GM18867 (cell line): Measurements from ENCODE around the gene CSHL1.
"Not testable (repeated sequence)": the region's sequence is repeated elsewhere in the genome, so short reads cannot be mapped to it uniquely, and the experiment has no call there.

ENCODE experiments used
- ATAC-seq: cut with Tn5 transposase; IDR thresholded peaks from one replicate; pipeline ENCODE4 v1.9.1; 2021; ENCODE audit warnings: mild to moderate bottlenecking, moderate library complexity; ENCODE audit not compliant: unreplicated experiment

CSHL1 gene

DNA sequence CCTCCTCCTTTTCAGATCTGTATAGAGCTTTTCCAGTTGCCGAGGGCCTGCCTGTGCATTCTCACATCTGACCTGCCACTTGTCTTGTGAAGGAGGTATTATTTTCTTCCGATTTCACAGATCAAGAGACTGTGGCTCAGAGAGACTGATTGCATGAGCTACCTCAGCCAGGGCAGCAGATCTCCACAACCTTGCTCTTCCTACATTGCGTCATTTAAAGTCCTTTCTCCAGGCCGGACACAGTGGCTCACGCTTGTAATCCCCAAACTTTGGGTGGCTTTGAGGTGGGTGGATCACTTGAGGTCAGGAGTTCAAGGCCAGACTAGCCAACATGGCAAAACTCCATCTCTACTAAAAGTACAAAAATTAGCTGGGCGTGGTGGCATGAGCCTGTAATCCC lies 9.0 kb upstream of the CSHL1 start:
- not testable (repeated sequence) for ATAC-seq

DNA sequence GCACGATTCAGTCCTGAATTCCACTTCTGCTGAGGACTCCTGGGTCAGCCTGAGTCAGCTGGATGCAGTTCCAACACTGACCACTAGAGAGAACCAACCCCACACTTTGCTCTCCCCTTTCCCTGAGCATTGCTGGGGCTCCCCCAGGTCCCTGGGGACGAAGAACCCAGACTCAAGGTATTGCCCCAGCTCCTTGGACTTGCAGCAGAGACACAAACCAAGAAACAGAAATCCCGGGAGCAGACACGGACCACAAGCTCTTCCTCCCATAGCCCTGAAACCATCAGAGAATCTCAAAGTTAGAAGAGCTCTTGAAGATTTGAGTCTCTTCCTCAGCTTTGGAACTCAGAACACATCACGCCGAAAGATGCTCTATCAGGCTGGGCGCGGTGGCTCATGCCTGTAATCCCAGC lies 8.3 kb upstream of the CSHL1 start:
- ATAC-seq = peak; percentile 56

DNA sequence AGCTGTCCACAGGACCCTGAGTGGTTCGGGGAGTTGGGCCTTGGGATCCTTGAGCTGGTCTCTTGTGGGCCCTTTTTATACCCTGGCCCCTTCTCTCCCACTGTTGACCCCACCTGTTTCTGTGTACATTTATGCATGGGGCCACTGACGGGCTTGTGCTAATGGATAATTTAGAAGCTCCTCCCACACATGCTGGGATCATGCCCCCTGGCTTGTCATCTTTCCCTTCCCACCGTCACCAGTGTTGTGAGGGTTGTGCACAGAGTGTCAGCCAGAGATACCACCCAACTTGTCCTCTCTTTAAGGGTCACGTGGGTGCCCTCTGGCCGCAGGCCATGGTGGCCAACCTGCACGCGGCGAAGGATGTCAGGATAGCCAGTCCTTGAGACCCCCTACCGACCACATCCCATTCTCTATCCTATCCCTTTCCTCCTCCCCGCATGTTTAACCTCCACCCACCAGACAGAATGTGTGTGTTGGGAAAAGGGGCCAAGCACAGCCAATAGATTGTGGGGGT lies 7.8 kb upstream of the CSHL1 start, which contains the start of gene GH1:
GH1 (minus strand) TSS at position 51 of the 517 bp plus-strand sequence. CDS start 63 bp downstream, outside the sequence.
- not testable (repeated sequence) for ATAC-seq

DNA sequence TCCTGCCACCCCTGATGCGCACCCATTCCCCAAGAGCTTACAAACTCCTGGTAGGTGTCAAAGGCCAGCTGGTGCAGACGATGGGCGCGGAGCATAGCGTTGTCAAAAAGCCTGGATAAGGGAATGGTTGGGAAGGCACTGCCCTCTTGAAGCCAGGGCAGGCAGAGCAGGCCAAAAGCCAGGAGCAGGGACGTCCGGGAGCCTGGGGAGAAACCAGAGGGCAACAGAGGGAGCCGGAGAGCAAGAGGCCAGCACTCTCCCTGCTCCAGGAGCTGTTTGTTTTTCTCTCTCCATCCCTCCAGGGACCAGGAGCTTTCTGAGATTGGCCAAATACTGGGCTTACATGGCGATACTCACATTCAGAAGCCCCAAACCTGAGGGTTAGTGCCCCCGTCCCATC lies 7.2 kb upstream of the CSHL1 start:
- ATAC-seq = no peak

DNA sequence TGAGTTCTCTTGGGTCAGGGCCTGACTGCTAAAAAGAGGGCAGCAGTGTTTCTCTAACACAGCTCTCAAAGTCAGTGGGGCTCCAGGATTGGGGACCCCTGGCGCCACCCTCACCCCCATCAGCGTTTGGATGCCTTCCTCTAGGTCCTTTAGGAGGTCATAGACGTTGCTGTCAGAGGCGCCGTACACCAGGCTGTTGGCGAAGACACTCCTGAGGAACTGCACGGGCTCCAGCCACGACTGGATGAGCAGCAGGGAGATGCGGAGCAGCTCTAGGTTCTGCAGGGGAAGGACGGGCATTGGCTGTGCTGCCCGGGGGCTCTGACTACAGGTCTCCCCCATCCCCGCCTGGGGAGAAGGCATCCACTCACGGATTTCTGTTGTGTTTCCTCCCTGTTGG lies 6.6 kb upstream of the CSHL1 start:
- ATAC-seq = no peak

DNA sequence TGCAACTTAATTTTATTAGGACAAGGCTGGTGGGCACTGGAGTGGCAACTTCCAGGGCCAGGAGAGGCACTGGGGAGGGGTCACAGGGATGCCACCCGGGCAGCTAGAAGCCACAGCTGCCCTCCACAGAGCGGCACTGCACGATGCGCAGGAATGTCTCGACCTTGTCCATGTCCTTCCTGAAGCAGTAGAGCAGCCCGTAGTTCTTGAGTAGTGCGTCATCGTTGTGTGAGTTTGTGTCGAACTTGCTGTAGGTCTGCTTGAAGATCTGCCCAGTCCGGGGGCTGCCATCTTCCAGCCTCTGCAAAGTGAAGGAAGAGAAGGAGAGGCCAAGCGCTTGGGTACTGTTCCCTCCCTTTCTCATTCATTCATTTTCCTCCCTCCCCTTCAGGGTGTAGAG lies 6.1 kb upstream of the CSHL1 start:
- not testable (repeated sequence) for ATAC-seq

DNA sequence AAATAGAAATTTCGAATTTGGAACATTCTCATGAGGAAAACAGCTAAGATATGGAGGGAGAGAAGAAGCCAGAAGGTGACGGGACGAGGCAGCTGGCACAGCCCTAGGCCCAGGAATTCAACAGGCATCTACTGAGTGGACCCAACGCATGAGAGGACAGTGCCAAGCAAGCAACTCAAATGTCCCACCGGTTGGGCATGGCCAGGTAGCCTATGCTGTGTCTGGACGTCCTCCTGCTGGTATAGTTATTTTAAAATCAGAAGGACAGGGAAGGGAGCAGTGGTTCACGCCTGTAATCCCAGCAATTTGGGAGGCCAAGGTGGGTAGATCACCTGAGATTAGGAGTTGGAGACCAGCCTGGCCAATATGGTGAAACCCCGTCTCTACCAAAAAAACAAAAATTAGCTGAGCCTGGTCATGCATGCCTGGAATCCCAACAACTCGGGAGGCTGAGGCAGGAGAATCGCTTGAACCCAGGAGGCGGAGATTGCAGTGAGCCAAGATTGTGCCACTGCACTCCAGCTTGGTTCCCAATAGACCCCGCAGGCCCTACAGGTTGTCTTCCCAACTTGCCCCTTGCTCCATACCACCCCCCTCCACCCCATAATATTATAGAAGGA lies 5.6 kb upstream of the CSHL1 start:
- no peak for ATAC-seq

DNA sequence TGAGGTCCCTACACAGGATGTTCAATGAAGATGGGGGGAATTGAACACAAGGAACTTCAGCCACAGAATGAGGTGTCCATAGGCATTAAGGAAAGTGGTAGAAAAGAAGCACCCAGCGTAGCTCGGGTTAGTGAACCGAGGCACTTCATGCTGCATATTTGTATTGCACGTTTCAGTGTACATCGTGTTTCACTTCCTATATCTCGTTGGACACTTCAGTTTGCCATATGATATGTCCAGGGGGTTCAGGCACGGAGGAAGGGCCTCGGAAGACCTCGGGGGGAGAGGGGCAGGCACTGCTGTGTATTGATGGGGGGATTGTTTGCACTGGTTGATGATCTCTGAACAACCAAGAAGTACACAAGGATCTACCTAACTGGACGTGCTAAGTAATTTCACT lies 4.7 kb upstream of the CSHL1 start:
- peak; percentile 52 for ATAC-seq

DNA sequence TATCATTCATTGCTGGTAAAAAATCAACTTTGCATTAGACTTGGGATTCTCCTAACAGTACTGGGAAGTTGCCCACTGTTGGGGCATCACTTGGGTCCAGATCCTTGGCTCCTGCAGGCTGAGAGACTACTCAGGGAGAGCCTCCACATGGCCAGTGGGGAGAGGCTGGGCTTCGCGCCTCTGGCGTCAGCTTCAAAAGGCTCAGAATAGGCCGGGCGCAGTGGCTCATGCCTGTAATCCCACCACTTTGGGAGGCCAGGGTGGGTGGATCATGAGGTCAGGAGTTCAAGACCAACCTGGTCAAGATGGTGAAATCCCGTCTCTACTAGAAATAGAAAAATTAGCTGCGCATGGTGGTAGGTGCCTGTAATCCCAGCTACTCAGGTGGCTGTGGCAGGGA lies 3.4 kb upstream of the CSHL1 start:
- no peak for ATAC-seq

DNA sequence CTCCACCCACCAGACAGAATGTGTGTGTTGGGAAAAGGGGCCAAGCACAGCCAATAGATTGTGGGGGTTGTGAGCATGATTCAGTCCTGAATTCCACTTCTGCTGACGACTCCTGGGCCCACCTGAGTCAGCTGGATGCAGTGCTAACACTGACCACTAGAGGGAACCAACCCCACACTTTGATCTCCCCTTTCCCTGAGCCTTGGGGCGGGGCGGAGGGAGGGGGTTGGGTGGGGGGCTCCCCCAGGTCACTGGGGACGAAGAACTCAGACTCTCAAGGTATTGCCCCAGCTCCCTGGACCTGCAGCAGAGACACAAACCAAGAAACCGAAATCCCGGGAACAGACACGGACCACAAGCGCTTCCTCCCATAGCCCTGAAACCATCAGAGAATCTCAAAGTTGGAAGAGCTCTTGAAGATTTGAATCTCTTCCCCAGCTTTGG lies 621 bp upstream of the CSHL1 start:
- no peak for ATAC-seq

DNA sequence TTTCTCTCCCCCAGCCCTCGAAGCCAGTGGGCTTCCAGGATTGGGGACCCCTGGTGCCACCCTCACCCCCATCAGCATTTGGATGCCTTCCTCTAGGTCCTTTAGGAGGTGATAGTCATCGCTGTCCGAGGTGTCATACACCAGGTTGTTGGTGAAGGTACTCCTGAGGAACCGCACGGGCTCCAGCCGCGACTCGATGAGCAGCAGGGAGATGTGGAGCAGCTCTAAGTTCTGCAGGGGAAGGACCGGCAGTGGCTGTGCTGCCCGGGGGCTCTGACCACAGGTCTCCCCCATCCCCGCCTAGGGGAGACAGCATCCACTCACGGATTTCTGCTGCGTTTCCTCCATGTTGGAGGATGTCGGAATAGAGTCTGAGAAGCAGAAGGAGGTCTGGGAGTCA lies 962 bp downstream of the CSHL1 start:
- no peak for ATAC-seq

DNA sequence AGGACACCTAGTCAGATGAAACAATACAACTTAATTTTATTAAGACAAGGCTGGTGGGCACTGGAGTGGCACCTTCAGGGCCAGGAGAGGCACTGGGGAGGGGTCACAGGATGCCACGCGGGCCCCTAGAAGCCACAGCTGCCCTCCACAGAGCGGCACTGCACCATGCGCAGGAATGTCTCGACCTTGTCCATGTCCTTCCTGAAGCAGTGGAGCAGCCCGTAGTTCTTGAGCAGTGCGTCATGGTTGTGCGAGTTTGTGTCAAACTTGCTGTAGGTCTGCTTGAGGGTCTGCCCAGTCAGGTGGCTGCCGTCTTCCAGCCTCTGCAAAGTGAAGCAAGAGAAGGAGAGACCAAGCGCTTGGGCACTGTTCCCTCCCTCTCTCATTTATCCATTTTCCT lies 1.5 kb downstream of the CSHL1 start:
- not testable (repeated sequence) for ATAC-seq

DNA sequence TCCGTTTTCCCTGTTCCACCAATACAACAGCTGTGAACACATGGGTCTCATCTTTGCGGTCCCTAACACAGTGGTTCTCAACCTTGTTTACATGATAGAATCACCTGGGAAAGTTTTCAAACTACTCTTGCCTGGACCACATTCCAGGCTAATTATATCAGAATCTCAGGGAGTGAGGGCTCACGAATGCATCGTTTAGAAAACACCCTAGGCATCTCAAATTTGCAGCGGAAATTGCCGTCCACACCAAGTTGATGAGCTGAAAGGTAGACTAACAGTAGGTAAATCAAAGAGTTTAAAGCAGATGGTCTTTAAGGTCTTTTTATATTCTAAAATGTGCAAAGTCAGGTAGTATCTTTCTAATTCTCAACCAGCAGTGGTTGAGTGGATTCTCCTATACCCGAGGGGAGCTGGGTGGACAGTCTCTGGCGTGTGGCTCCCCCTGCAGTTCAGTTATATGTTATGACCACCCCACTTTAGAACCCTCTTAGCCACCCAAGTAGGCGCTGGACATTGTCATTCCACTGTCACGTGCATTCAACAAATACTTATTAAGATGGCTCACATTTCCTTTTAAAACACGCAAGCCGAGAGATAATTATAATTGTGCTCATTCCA lies 3.8 kb downstream of the CSHL1 start:
- peak; percentile 52 for ATAC-seq

DNA sequence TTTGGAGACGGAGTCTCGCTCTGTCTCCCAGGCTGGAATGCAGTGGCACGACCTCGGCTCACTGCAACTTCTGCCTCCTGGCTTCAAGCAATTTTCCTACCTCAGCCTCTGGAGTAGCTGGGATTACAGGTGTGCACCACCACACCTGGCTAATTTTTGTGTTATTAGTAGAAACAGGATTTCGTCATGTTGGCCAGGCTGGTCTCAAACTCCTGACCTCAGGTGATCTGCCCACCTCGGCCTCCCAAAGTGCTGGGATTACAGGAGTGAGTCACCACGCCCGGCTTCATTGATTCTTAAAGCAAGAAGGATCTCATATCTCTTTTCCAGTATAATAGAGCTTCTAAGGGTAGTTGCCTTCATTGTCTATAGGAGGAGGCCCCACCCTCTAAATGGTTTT lies 6.3 kb downstream of the CSHL1 start:
- not testable (repeated sequence) for ATAC-seq

DNA sequence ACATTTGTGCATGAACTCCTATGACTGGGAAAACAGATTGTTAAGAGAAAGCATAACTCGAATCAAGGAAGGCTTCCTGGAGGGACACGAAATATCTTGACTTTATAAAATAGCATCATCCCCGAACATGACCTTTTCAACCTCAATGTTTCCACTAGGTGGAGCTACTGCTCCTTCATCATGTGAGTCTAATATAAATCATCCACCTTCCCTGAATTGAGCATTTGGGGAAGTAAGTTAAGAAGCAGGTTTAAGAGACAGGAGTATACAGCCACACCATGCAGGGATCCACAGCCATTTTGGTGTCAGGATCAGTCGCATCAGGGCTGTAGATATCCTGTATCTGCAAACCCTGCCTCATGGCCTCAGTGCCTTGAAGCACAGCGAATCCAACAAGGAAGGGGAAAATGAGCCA lies 7.3 kb downstream of the CSHL1 start:
- ATAC-seq = not testable (repeated sequence)

DNA sequence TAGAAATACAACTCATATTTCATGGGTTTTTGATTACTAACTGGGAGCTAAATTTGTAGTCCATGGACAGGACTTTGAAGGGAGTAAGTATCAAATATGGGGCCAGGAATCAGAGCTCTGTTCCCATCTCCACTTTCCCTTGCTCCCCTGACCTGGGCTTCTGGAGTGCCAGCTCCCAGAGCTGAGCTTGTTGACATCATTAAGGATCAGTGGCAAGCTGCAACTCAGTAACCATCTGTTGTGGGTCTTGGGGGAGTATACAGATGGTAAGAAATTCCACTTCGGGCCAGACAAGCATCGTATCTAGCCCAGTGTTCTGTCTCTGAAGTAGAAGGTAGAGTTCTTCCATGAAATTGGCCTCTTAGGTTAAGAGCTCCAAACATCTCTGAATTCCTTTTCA lies 9.1 kb downstream of the CSHL1 start:
- not testable (repeated sequence) for ATAC-seq

DNA sequence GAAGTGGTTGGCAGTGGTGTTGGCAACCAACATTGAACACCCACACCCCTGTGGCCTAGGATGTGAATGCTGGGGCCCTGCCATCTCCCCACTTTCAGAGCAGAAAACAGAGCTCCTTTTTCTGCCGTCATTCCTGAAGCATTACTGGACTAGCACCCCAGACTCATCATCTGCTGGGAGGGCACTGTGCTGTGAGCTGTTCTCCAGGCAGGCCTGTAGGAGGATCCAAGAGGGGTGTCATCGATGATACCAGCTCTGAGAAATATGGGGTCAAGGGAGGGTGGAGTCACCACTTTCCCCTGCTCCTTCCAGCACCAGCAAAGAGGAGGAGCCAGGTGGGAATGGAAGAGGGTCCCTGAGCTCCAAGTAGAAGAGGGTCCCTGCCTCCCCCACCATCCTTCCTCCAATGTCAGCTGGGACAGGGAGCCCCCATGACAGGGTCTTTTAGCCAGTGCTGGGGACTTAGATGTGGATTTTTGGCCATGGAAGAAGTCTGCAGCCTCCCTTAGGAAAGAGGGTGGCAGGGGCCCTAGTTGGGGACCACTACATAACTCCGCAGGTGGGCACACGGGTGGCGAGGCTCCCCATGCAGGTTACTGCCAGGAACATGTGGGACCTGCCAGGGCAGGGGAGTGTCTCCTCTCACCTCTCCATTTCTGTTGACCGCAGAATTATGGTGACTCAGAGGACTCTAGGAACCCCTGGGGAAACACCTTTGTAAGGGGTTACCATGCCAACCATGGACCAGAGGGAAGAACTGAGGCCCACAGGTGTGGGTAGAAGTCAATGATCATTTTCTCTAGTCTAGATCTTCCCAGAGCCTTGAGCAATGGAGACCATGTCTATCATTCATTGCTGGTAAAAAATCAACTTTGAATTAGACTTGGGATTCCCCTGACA lies 11.9 kb downstream of the CSHL1 start:
- not testable (repeated sequence) for ATAC-seq

DNA sequence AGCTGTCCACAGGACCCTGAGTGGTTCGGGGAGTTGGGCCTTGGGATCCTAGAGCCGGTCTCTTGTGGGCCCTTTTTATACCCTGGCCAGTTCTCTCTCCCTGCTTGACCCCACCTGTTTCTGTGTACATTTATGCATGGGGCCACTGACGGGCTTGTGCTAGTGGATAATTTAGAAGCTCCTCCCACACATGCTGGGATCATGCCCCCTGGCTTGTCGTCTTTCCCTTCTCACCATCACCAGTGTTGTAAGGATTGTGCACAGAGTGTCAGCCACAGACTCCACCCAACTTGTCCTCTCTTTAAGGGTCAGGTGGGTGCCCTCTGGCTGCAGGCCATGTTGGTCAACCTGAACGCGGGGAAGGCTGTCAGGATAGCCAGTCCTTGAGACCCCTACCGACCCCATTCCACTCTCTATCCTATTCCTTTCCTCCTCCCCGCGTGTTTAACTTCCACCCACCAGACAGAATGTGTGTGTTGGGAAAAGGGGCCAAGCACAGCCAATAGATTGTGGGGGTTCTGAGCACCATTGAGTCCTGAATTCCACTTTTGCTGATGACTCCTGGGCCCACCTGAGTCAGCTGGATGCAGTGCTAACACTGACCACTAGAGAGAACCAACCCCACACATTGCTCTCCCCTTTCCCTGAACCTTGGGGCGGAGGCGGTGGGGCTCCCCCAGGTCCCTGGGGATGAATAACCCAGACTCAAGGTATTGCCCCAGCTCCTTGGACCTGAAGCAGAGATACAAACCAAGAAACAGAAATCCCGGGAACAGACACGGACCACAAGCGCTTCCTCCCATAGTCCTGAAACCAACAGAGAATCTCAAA lies 14.3 kb downstream of the CSHL1 start, which contains the start of gene CSH1:
CSH1 (minus strand) TSS at position 51 of the 831 bp plus-strand sequence. CDS start 63 bp downstream, outside the sequence.
- not testable (repeated sequence) for ATAC-seq

DNA sequence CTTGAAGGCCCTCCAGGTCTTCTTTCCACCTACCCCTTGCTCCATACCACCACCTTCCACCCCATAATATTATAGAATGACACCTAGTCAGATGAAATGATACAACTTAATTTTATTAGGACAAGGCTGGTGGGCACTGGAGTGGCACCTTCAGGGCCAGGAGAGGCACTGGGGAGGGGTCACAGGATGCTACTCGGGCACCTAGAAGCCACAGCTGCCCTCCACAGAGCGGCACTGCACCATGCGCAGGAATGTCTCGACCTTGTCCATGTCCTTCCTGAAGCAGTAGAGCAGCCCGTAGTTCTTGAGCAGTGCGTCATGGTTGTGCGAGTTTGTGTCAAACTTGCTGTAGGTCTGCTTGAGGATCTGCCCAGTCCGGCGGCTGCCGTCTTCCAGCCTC lies 16.2 kb downstream of the CSHL1 start:
- ATAC-seq = not testable (repeated sequence)

DNA sequence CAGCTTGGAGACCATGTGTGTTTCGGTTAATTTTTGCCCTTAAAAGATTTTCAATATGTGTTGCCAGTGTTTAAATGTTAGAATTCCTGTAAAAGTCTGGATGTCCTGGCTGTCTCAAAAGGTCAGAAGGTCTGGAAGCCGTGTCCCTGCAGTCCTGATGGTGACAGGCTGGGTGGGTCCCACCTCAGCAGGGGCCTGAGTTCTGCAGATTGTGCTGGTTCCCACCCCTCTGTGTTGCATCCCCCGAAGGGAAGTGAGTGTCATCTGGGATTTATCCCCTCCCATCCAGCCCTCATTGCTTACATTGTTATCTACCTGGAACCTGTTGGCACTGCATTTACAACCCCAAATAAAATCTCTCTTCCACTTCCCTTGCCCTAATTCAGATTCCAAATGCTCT lies 17.0 kb downstream of the CSHL1 start:
- ATAC-seq = not testable (repeated sequence)
